ENCODE measurements around the gene ITPR3. TPM values are rescaled to one million over a fixed set of nuclear protein-coding genes. Genes with fewer than 3 reads are reported as not detected.

The ITPR3 gene
- total and polyA plus RNA-seq, 2 donors from 2014 or later: 4.2 to 86.3 TPM

DNA sequence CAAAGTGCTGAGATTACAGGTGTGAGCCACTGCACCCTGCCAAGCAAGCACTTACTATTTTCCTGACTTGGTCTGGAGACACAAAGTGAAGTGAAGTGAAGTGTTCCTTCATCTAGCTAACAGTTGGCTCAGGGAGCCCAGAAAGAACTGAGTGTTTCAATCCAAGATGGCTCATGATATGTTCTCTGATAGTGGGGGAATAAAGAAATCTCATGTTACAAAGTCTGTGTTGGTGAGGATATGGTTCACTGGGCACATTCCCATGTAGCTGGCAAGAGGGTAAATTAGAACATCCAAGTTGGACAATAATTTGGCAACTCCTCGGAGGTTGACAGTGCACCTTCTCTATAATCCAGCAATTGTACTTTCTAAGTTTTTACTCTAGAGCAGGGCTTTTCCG is 5.0 kb upstream of the ITPR3 start:
- H3K36me3 ChIP-seq (ENCODE audit: control insufficient read depth in 2 of 3, insufficient read depth in 3 of 3, low read length in 3 of 3): no peaks in the 10 kb centered on the region
- FAIRE-seq (no peak), DNase-seq (no peak)
- H3K4me3 ChIP-seq (ENCODE audit: low read length in 3 of 3): no peak overlapping the region
- intact Hi-C loops (cut with DNase I): no loop called here
- no peaks in the 10 kb centered on the region for H3K9me3 ChIP-seq (ENCODE audit: control insufficient read depth in 2 of 3, insufficient read depth in 1 of 3, low read length in 3 of 3)
- H3K27me3 ChIP-seq (ENCODE audit: control insufficient read depth, insufficient read depth, low read length): no peaks in the 10 kb centered on the region
- TF ChIP-seq, protein P1, sequence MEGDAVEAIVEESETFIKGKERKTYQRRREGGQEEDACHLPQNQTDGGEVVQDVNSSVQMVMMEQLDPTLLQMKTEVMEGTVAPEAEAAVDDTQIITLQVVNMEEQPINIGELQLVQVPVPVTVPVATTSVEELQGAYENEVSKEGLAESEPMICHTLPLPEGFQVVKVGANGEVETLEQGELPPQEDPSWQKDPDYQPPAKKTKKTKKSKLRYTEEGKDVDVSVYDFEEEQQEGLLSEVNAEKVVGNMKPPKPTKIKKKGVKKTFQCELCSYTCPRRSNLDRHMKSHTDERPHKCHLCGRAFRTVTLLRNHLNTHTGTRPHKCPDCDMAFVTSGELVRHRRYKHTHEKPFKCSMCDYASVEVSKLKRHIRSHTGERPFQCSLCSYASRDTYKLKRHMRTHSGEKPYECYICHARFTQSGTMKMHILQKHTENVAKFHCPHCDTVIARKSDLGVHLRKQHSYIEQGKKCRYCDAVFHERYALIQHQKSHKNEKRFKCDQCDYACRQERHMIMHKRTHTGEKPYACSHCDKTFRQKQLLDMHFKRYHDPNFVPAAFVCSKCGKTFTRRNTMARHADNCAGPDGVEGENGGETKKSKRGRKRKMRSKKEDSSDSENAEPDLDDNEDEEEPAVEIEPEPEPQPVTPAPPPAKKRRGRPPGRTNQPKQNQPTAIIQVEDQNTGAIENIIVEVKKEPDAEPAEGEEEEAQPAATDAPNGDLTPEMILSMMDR (IDR thresholded peaks at IDR 0.05; ENCODE audit: borderline replicate concordance, extremely low read depth, insufficient read depth): no peak
- H3K27ac ChIP-seq (ENCODE audit: low read depth in 2 of 2, low read length in 2 of 2): no peak overlapping the region
- peaks cover 0 to 5% (median 0%) of the 10 kb centered on the region in 3 donors for H3K4me1 ChIP-seq (ENCODE audit: control insufficient read depth in 2 of 3, insufficient read depth in 2 of 3, low read depth in 1 of 3, low read length in 3 of 3)
- no peak overlapping the region for H3K9ac ChIP-seq (ENCODE audit: low read length in 3 of 3)

DNA sequence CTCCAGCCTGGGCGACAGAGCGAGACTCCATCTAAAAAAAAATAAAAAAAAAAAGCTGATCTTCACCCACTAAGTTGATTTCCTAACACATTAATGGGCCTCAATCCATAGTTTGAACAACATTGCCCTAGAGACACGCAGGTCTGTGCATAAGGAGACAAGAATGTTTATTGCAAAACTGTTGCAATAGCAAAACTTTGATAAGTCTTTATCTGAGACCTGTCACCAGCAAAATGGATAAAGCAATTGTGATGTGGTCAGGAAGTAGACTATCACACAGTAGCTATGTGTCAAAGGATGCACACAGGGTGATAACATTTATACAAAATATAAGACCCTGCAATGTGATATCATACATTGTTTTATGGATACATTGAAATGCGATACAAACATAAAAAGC is 4.2 kb upstream of the ITPR3 start:
- H3K9me3 ChIP-seq (ENCODE audit: control insufficient read depth in 2 of 3, insufficient read depth in 1 of 3, low read length in 3 of 3): no peaks in the 10 kb centered on the region
- FAIRE-seq: no peak

DNA sequence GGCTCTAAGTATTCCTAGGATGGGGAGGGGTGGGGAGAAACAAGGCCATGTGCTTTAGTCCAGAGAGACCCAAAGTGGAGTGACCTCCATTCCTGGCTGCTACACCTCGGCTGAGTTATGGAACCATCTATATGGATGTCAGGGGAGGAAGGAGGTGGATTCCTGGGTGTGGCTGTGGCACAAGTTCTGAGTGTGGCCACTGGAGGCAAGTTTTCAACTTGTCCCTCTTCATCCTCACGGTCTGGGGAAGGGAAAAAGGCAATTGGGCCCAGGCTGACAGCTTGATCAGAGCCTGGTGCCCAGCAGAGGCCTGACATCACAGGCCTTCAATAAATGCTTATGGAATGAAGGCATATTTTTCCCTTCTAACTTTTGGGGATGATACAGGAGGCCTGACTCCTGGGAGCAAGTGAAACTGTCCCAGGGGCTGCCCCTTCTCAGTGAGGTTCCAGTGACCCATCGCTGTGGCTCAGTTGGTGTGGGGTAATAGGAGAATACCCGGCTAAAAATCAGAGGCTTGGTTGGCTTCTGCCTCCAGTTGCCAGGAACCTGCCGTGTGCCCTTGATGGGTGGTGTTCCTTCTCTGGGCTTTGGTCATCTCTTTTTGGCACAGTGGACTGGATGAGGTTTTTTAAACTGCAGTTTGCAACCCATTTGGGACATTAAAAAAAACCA is 1.8 kb upstream of the ITPR3 start:
- DNase-seq: no peak
- no peak overlapping the region for H3K4me3 ChIP-seq (ENCODE audit: low read length in 3 of 3)
- H3K4me1 ChIP-seq (ENCODE audit: control insufficient read depth in 2 of 3, insufficient read depth in 2 of 3, low read depth in 1 of 3, low read length in 3 of 3): peaks cover 0 to 12% (median 0%) of the 10 kb centered on the region in 3 donors
- no peaks in the 10 kb centered on the region for H3K9me3 ChIP-seq (ENCODE audit: control insufficient read depth in 2 of 3, insufficient read depth in 1 of 3, low read length in 3 of 3)
- intact Hi-C loops (cut with DNase I): no loop called here
- no peak for FAIRE-seq
- peak overlapping the region in 1 of 2 donors; percentile 5 for H3K27ac ChIP-seq (ENCODE audit: low read depth in 2 of 2, low read length in 2 of 2)
- no peak overlapping the region for H3K9ac ChIP-seq (ENCODE audit: low read length in 3 of 3)
- H3K36me3 ChIP-seq (ENCODE audit: control insufficient read depth in 2 of 3, insufficient read depth in 3 of 3, low read length in 3 of 3): no peaks in the 10 kb centered on the region
- TF ChIP-seq, protein P1 (IDR thresholded peaks at IDR 0.05; ENCODE audit: borderline replicate concordance, extremely low read depth, insufficient read depth): no peak
- H3K27me3 ChIP-seq (ENCODE audit: control insufficient read depth, insufficient read depth, low read length): no peaks in the 10 kb centered on the region

More for the DNA sequence above, 4.2 kb upstream of the ITPR3 start:
- Histone ChIP-seq H3K9ac (ENCODE audit: low read length in 3 of 3) (no peak overlapping the region), H3K4me3 (ENCODE audit: low read length in 3 of 3) (no peak overlapping the region), H3K27ac (ENCODE audit: low read depth in 2 of 2, low read length in 2 of 2) (no peak overlapping the region), H3K27me3 (ENCODE audit: control insufficient read depth, insufficient read depth, low read length) (no peaks in the 10 kb centered on the region), H3K4me1 (ENCODE audit: control insufficient read depth in 2 of 3, insufficient read depth in 2 of 3, low read depth in 1 of 3, low read length in 3 of 3) (peaks cover 0 to 7% (median 0%) of the 10 kb centered on the region in 3 donors), H3K36me3 (ENCODE audit: control insufficient read depth in 2 of 3, insufficient read depth in 3 of 3, low read length in 3 of 3) (no peaks in the 10 kb centered on the region)
- intact Hi-C loops (cut with DNase I): no loop called here
- DNase-seq: no peak
- TF ChIP-seq, protein P1 (IDR thresholded peaks at IDR 0.05; ENCODE audit: borderline replicate concordance, extremely low read depth, insufficient read depth): no peak

Measured in kidney (tissue), 14 donors.